NCI-H524 treated with DMSO at 0.1 percent for 48 hours (cell line): ENCODE results near the gene IARS1.

Experiments used
- DNase-seq: peaks from one replicate; lab custom pipeline; 2025; lab: John Stamatoyannopoulos, UW

The IARS1 gene

GRCh38 chr9:92293452-92294296 is at the start of gene IARS1:
IARS1 (minus strand) TSS chr9:92293697; CDS start chr9:92289419, 4,278 bp downstream.
- DNase-seq: peak; percentile 94

- DNase-seq: no peak
Measured at GRCh38 chr9:92342825-92343488, 49.5 kb upstream of the IARS1 start.

- no peak for DNase-seq
Measured at GRCh38 chr9:92341578-92341977, 48.1 kb upstream of the IARS1 start.

GRCh38 chr9:92333282-92333634 is 39.8 kb upstream of the IARS1 start:
- no peak for DNase-seq

GRCh38 chr9:92332577-92333281 is 39.2 kb upstream of the IARS1 start:
- DNase-seq: no peak

GRCh38 chr9:92328225-92328624 is 34.7 kb upstream of the IARS1 start:
- DNase-seq: peak; percentile 39

GRCh38 chr9:92327283-92327850 is 33.9 kb upstream of the IARS1 start:
- DNase-seq: no peak

- DNase-seq: peak; percentile 12
Measured at GRCh38 chr9:92325991-92326500, 32.5 kb upstream of the IARS1 start.

- peak; percentile 67 for DNase-seq
Measured at GRCh38 chr9:92325269-92325990, 31.9 kb upstream of the IARS1 start, which contains the start of the genes CENPP and NOL8. CENPP (plus strand) TSS chr9:92325953. NOL8 (minus strand) TSS chr9:92325350; CDS start chr9:92324161, 1,189 bp downstream.

- DNase-seq: no peak
Measured at GRCh38 chr9:92324889-92325268, 31.4 kb upstream of the IARS1 start.

- DNase-seq: no peak
Measured at GRCh38 chr9:92324431-92324830, 30.9 kb upstream of the IARS1 start.

- DNase-seq: no peak
Measured at GRCh38 chr9:92315456-92315855, 22.0 kb upstream of the IARS1 start.

- DNase-seq: no peak
Measured at GRCh38 chr9:92313624-92314012, 20.1 kb upstream of the IARS1 start.

GRCh38 chr9:92312887-92313623 is 19.6 kb upstream of the IARS1 start:
- no peak for DNase-seq

GRCh38 chr9:92310562-92310961 is 17.1 kb upstream of the IARS1 start:
- no peak for DNase-seq

- DNase-seq: no peak
Measured at GRCh38 chr9:92308893-92309292, 15.4 kb upstream of the IARS1 start.

- DNase-seq: no peak
Measured at GRCh38 chr9:92300936-92301335, 7.4 kb upstream of the IARS1 start.

GRCh38 chr9:92299116-92299515 is 5.6 kb upstream of the IARS1 start:
- DNase-seq: no peak

- DNase-seq: no peak
Measured at GRCh38 chr9:92298036-92298435, 4.5 kb upstream of the IARS1 start.

- DNase-seq: no peak
Measured at GRCh38 chr9:92297611-92298010, 4.1 kb upstream of the IARS1 start.

GRCh38 chr9:92295827-92296258 is 2.3 kb upstream of the IARS1 start:
- DNase-seq: no peak
